Body of pancreas (tissue), 4 donors: ENCODE data around the gene RFX7.

ENCODE experiments used
- CTCF ChIP-seq, 7 experiments: fragments of 450-650 bp in 4 of 7; fragments of 200-600 bp in 3 of 7; sonication (generic) in 3 of 7; IDR thresholded peaks; one replicate each; pipeline ENCODE4 v1.5.1; 2016 to 2019; ENCODE audit warnings: antibody characterized with exemption in 7 of 7
- POLR2A ChIP-seq, 3 donors: fragments of 450-650 bp; IDR thresholded peaks; one replicate each; pipeline ENCODE4 v1.6.1; 2016; ENCODE audit warnings: antibody characterized with exemption in 3 of 3, mild to moderate bottlenecking in 2 of 3

- TF ChIP-seq CTCF (IDR thresholded peaks at IDR 0.05) (no peak), POLR2A (IDR thresholded peaks at IDR 0.05) (no peak)
Measured at GRCh38 chr15:56273724-56274123, 30.0 kb upstream of the RFX7 start.
